GM21526 (cell line): Measurements from ENCODE around the gene ANTXR1.
"Not testable (repeated sequence)": the region's sequence is repeated elsewhere in the genome, so short reads cannot be mapped to it uniquely, and the experiment has no call there.

Experiments used
- ATAC-seq: cut with Tn5 transposase; IDR thresholded peaks from one replicate; pipeline ENCODE4 v1.9.1; 2021; ENCODE audit warnings: moderate library complexity; ENCODE audit not compliant: unreplicated experiment, low FRiP score

The ANTXR1 gene

GRCh38 chr2:69222953-69223658 lies 210.1 kb downstream of the ANTXR1 start:
- ATAC-seq: no peak

- ATAC-seq: no peak
These were observed 211.0 kb downstream of the ANTXR1 start for GRCh38 chr2:69223759-69224511.

- no peak for ATAC-seq
These were observed 211.5 kb downstream of the ANTXR1 start for GRCh38 chr2:69224512-69224837.

- no peak for ATAC-seq
These were observed 213.0 kb downstream of the ANTXR1 start for GRCh38 chr2:69225933-69226332.

- ATAC-seq: no peak
These were observed 213.9 kb downstream of the ANTXR1 start for GRCh38 chr2:69226903-69227302.

GRCh38 chr2:69227716-69228115 lies 214.7 kb downstream of the ANTXR1 start:
- ATAC-seq: no peak

- not testable (repeated sequence) for ATAC-seq
These were observed 218.0 kb downstream of the ANTXR1 start for GRCh38 chr2:69230946-69231345.

- no peak for ATAC-seq
These were observed 218.8 kb downstream of the ANTXR1 start for GRCh38 chr2:69231612-69232277.

- not testable (repeated sequence) for ATAC-seq
These were observed 222.9 kb downstream of the ANTXR1 start for GRCh38 chr2:69235835-69236234.

GRCh38 chr2:69237070-69237670 lies 224.2 kb downstream of the ANTXR1 start:
- ATAC-seq: no peak

- ATAC-seq: no peak
These were observed 225.6 kb downstream of the ANTXR1 start for GRCh38 chr2:69238449-69239031.

- no peak for ATAC-seq
These were observed 228.1 kb downstream of the ANTXR1 start for GRCh38 chr2:69241093-69241492.

- ATAC-seq: no peak
These were observed 228.9 kb downstream of the ANTXR1 start for GRCh38 chr2:69241664-69242514.

- no peak for ATAC-seq
These were observed 229.7 kb downstream of the ANTXR1 start for GRCh38 chr2:69242651-69243051.

- ATAC-seq: no peak
These were observed 230.7 kb downstream of the ANTXR1 start for GRCh38 chr2:69243652-69244051.

GRCh38 chr2:69244882-69245281 lies 231.9 kb downstream of the ANTXR1 start:
- no peak for ATAC-seq

- ATAC-seq: no peak
These were observed 234.6 kb downstream of the ANTXR1 start for GRCh38 chr2:69247583-69247982.

GRCh38 chr2:69248232-69248631 lies 235.3 kb downstream of the ANTXR1 start:
- ATAC-seq: no peak

GRCh38 chr2:69250981-69251380 lies 238.0 kb downstream of the ANTXR1 start:
- no peak for ATAC-seq

GRCh38 chr2:69251943-69252342 lies 239.0 kb downstream of the ANTXR1 start:
- no peak for ATAC-seq
